Measurements from ENCODE around the gene CUL2.

- no peak for TF ChIP-seq CTCF (IDR thresholded peaks at IDR 0.05)
- TF ChIP-seq EP300 (IDR thresholded peaks at IDR 0.05), result no peak
These were observed 44.1 kb downstream of the CUL2 start for GRCh38 chr10:35046074-35046473.
